ENCODE data around the gene CRX.
"Not testable (repeated sequence)": the region's sequence is repeated elsewhere in the genome, so short reads cannot be mapped to it uniquely, and the experiment has no call there.

CRX gene

GRCh38 chr19:47865166-47865565, 43.4 kb downstream of the CRX start:
- H2AFZ ChIP-seq (ENCODE audit: low read length), result no peak overlapping the region
- no peak overlapping the region for H3K27ac ChIP-seq (ENCODE audit: low read length)
- DNase-seq, result no peak
- H3K36me3 ChIP-seq (replicated peaks; ENCODE audit: insufficient read depth, low read length), result no peaks in the 10 kb centered on the region
- no peak overlapping the region for H3K4me2 ChIP-seq (ENCODE audit: low read depth, low read length)
- no peak overlapping the region for H3K4me3 ChIP-seq (ENCODE audit: low read length)
- peaks cover 83% of the 10 kb centered on the region for H3K27me3 ChIP-seq (replicated peaks; ENCODE audit: insufficient read depth, low read length)
- H3F3A ChIP-seq (ENCODE audit: insufficient read depth, low read length), result no peaks in the 10 kb centered on the region
- no peak for TF ChIP-seq EZH2phosphoT487 (IDR thresholded peaks at IDR 0.05; ENCODE audit: low read length)
- TF ChIP-seq, protein P1, sequence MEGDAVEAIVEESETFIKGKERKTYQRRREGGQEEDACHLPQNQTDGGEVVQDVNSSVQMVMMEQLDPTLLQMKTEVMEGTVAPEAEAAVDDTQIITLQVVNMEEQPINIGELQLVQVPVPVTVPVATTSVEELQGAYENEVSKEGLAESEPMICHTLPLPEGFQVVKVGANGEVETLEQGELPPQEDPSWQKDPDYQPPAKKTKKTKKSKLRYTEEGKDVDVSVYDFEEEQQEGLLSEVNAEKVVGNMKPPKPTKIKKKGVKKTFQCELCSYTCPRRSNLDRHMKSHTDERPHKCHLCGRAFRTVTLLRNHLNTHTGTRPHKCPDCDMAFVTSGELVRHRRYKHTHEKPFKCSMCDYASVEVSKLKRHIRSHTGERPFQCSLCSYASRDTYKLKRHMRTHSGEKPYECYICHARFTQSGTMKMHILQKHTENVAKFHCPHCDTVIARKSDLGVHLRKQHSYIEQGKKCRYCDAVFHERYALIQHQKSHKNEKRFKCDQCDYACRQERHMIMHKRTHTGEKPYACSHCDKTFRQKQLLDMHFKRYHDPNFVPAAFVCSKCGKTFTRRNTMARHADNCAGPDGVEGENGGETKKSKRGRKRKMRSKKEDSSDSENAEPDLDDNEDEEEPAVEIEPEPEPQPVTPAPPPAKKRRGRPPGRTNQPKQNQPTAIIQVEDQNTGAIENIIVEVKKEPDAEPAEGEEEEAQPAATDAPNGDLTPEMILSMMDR (IDR thresholded peaks at IDR 0.05; ENCODE audit: low read length), result no peak
- TF ChIP-seq EZH2 (optimal IDR thresholded peaks at IDR 0.05; ENCODE audit: low read depth, low read length), result no peak
- no peaks in the 10 kb centered on the region for H4K20me1 ChIP-seq (ENCODE audit: insufficient read depth, low read length)
- H3K9ac ChIP-seq (ENCODE audit: low read length), result no peak overlapping the region
- no peaks in the 10 kb centered on the region for H3K9me3 ChIP-seq (replicated peaks; ENCODE audit: insufficient read depth, low read length)
- no peaks in the 10 kb centered on the region for H3K9me2 ChIP-seq (replicated peaks; ENCODE audit: insufficient read depth, low read length)
- no peaks in the 10 kb centered on the region for H3K4me1 ChIP-seq (ENCODE audit: low read length)
- H3K79me2 ChIP-seq (ENCODE audit: low read length), result no peaks in the 10 kb centered on the region

DNA sequence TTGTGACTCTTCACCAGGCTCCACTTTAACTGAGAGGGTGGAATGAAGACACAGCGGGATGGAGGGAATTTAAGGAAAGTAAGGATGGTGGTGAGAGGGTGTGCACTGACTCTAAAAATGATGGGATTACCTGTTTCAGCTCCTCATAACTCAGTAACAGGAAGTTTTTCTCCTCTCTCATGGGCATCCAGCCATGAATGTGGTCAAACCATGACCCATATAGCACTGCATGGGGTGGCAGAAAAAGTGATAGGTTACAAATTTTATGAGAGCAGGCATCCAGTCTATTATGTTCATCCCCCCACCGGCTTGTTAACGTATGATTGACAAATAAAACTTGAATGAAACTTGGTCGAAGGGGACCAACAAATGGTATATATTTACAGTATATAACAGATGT, 57.2 kb downstream of the CRX start:
- Histone ChIP-seq H3K79me2 (ENCODE audit: low read length) (no peaks in the 10 kb centered on the region), H3F3A (ENCODE audit: insufficient read depth, low read length) (no peaks in the 10 kb centered on the region), H3K4me3 (ENCODE audit: low read length) (no peak overlapping the region), H3K4me2 (ENCODE audit: low read depth, low read length) (no peak overlapping the region), H3K4me1 (ENCODE audit: low read length) (no peaks in the 10 kb centered on the region), H2AFZ (ENCODE audit: low read length) (no peak overlapping the region), H3K9me3 (replicated peaks; ENCODE audit: insufficient read depth, low read length) (no peaks in the 10 kb centered on the region), H3K9ac (ENCODE audit: low read length) (no peak overlapping the region), H3K27ac (ENCODE audit: low read length) (no peak overlapping the region), H3K9me2 (replicated peaks; ENCODE audit: insufficient read depth, low read length) (no peaks in the 10 kb centered on the region), H3K27me3 (replicated peaks; ENCODE audit: insufficient read depth, low read length) (peaks cover 79% of the 10 kb centered on the region), H4K20me1 (ENCODE audit: insufficient read depth, low read length) (no peaks in the 10 kb centered on the region), H3K36me3 (replicated peaks; ENCODE audit: insufficient read depth, low read length) (no peaks in the 10 kb centered on the region)
- TF ChIP-seq EZH2 (optimal IDR thresholded peaks at IDR 0.05; ENCODE audit: low read depth, low read length) (no peak), EZH2phosphoT487 (IDR thresholded peaks at IDR 0.05; ENCODE audit: low read length) (no peak)
- TF ChIP-seq, protein P1 (IDR thresholded peaks at IDR 0.05; ENCODE audit: low read length), result no peak
- DNase-seq, result no peak

GRCh38 chr19:47879385-47879784, 57.6 kb downstream of the CRX start:
- H3K4me3 ChIP-seq (ENCODE audit: low read length); H3K79me2 ChIP-seq (ENCODE audit: low read length); H3F3A ChIP-seq (ENCODE audit: insufficient read depth, low read length); H3K9me3 ChIP-seq (replicated peaks; ENCODE audit: insufficient read depth, low read length); H3K4me1 ChIP-seq (ENCODE audit: low read length); H3K27ac ChIP-seq (ENCODE audit: low read length); H3K9ac ChIP-seq (ENCODE audit: low read length); H3K9me2 ChIP-seq (replicated peaks; ENCODE audit: insufficient read depth, low read length); H3K4me2 ChIP-seq (ENCODE audit: low read depth, low read length); H2AFZ ChIP-seq (ENCODE audit: low read length); DNase-seq; H3K36me3 ChIP-seq (replicated peaks; ENCODE audit: insufficient read depth, low read length); H4K20me1 ChIP-seq (ENCODE audit: insufficient read depth, low read length): not testable (repeated sequence)
- peaks cover 74% of the 10 kb centered on the region for H3K27me3 ChIP-seq (replicated peaks; ENCODE audit: insufficient read depth, low read length)

- H3K9me2 ChIP-seq (replicated peaks; ENCODE audit: insufficient read depth, low read length), result no peaks in the 10 kb centered on the region
- no peak overlapping the region for H3K9ac ChIP-seq (ENCODE audit: low read length)
- H3F3A ChIP-seq (ENCODE audit: insufficient read depth, low read length), result no peaks in the 10 kb centered on the region
- no peaks in the 10 kb centered on the region for H3K79me2 ChIP-seq (ENCODE audit: low read length)
- H2AFZ ChIP-seq (ENCODE audit: low read length), result no peak overlapping the region
- no peaks in the 10 kb centered on the region for H4K20me1 ChIP-seq (ENCODE audit: insufficient read depth, low read length)
- no peaks in the 10 kb centered on the region for H3K4me1 ChIP-seq (ENCODE audit: low read length)
- H3K4me3 ChIP-seq (ENCODE audit: low read length), result no peak overlapping the region
- H3K36me3 ChIP-seq (replicated peaks; ENCODE audit: insufficient read depth, low read length), result no peaks in the 10 kb centered on the region
- no peak for DNase-seq
- no peak overlapping the region for H3K4me2 ChIP-seq (ENCODE audit: low read depth, low read length)
- peaks cover 71% of the 10 kb centered on the region for H3K27me3 ChIP-seq (replicated peaks; ENCODE audit: insufficient read depth, low read length)
- H3K9me3 ChIP-seq (replicated peaks; ENCODE audit: insufficient read depth, low read length), result no peaks in the 10 kb centered on the region
- no peak overlapping the region for H3K27ac ChIP-seq (ENCODE audit: low read length)
- TF ChIP-seq EZH2 (optimal IDR thresholded peaks at IDR 0.05; ENCODE audit: low read depth, low read length), result no peak
- TF ChIP-seq EZH2phosphoT487 (IDR thresholded peaks at IDR 0.05; ENCODE audit: low read length), result no peak
- TF ChIP-seq, protein P1 (IDR thresholded peaks at IDR 0.05; ENCODE audit: low read length), result no peak
These were observed 60.0 kb downstream of the CRX start for GRCh38 chr19:47881757-47882156.
